Gastrocnemius medialis (tissue), 4 donors: ENCODE data around the gene MAOA.

Experiments
- CTCF ChIP-seq, 5 experiments: fragments of 450-650 bp in 3 of 5; fragments of 200-600 bp in 2 of 5; sonication (generic) in 2 of 5; IDR thresholded peaks in 4 of 5; conservative IDR thresholded peaks in 1 of 5; 1 replicate in 4 of 5; 2 replicates in 1 of 5; pipeline ENCODE4 v1.5.1; 2016 to 2019; ENCODE audit warnings: antibody characterized with exemption in 5 of 5, mild to moderate bottlenecking in 3 of 5, moderate library complexity in 3 of 5
- POLR2A ChIP-seq, 2 donors: fragments of 450-650 bp; IDR thresholded peaks; one replicate each; pipeline ENCODE4 v1.6.1; 2017; ENCODE audit warnings: antibody characterized with exemption in 2 of 2, mild to moderate bottlenecking in 2 of 2, moderate library complexity in 2 of 2

GRCh38 chrX:43641691-43642090 is 14.4 kb upstream of the MAOA start:
- TF ChIP-seq POLR2A (IDR thresholded peaks at IDR 0.05) (no peak), CTCF (IDR thresholded peaks at IDR 0.05 in 4 of 5, conservative IDR thresholded peaks at IDR 0.05 in 1 of 5) (no peak)
